NCI-H1417 treated with DMSO at 0.1 percent for 48 hours (cell line): Measurements from ENCODE around the gene MYO1G.

ENCODE experiments used
- DNase-seq: peaks from one replicate; lab custom pipeline; 2025; lab: John Stamatoyannopoulos, UW

The MYO1G gene

GRCh38 chr7:44981035-44981706 is 2.4 kb upstream of the MYO1G start:
- DNase-seq, result no peak

DNA sequence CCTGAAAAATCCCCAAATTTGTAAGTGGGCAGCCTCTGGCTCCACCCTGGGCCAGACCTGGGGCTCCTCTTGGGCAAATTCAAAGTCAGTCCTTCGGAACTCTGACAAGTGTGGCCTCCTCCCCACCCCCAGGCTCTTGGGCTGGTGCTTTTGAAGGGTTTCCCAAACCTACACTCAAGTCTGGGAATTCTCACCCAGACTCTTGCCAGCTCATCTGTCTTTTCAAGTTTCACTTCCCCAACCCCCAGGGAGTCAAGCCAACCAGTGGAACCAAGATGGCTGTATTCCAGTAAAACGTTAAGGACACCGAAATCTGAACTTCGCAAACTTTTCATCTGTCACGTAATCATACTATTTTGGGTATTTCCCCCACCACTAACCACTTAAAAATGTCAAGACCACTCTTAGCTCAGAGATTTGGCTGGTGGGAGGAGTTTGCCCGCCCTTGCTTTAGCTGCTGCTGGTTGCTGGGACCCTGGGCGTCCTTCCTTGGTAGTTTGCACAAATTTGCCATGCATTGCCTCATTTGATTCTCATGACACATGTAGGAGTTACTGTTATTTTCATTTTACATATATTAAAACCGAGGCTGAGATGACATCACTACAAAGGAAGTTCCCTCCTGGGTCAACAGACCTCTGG is 1.7 kb upstream of the MYO1G start:
- no peak for DNase-seq

GRCh38 chr7:44979481-44980392 is 922 bp upstream of the MYO1G start:
- no peak for DNase-seq

DNA sequence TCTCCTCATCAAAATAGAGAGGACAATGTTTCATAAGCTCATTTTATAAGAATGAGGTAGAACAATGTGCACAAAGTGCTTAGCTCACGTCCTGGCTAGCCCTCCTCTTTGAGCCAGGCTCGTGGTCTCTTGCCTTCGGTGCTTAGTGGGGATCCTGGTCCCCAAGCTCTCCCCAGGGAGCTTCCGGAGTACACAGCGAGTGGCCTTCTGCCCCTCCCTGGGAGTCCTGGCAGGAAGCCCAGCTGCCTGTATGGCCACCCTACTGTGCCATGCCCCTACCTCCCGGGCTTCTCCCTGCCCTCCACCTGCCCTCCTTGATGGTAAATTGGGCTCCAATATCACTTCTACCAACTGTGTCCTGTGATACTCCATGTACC is 868 bp downstream of the MYO1G start:
- DNase-seq, result no peak

- DNase-seq, result no peak
These were observed 1.4 kb downstream of the MYO1G start for GRCh38 chr7:44977304-44977958.

DNA sequence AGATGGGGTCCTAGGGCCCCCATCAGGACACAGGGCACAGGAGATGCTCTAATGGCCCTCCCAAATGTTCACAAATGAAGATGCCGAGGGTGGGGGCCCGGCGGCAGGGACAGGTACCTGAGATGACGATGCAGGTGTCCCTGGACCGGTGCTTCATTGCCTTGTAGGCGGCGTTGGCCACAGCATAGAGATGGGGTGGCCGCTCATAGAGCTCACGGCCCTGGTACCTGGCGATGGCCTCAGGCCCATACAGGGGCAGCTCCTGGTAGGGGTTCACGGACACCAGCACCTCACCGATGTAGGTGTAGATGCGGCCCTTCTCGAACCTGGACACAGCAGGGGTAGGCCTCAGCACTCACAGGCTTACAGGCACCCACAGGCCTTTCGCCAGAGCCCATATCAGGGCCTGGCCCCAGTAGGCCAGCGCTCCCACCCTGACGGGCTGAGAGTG is 2.0 kb downstream of the MYO1G start:
- no peak for DNase-seq

DNA sequence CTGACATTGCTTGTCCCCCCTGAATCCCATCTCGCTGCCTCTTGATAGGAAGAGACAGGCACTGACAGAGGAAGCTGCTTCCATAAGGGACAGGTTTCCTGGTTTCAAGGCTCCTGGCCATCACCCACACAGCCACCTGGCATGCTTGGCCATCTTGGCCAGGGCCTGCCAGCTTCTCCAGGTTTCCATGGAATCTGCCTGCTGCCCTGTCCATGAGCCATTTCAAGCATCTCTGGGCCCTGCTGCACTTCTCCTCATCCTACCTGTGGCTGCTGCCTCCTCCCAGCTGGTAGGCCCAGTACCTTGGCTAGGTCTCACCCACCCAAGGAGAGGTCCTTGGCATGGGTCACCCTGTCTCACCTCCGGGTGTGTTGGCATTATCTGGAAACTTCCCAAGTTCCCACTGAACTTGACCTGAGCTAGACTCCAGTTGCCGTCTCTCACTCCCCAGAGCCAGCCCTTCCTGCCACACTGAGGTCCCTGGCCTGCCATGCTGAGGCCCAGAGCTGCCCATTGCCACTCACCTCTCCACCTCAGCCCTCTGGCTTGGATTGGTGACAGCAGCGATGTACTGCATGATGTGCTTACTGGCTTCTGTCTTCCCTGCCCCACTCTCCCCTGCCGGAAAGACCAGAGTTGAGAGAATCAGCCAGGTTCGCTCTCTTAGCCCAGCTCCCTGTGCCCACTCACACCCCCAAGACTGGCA is 2.6 kb downstream of the MYO1G start:
- DNase-seq, result no peak

DNA sequence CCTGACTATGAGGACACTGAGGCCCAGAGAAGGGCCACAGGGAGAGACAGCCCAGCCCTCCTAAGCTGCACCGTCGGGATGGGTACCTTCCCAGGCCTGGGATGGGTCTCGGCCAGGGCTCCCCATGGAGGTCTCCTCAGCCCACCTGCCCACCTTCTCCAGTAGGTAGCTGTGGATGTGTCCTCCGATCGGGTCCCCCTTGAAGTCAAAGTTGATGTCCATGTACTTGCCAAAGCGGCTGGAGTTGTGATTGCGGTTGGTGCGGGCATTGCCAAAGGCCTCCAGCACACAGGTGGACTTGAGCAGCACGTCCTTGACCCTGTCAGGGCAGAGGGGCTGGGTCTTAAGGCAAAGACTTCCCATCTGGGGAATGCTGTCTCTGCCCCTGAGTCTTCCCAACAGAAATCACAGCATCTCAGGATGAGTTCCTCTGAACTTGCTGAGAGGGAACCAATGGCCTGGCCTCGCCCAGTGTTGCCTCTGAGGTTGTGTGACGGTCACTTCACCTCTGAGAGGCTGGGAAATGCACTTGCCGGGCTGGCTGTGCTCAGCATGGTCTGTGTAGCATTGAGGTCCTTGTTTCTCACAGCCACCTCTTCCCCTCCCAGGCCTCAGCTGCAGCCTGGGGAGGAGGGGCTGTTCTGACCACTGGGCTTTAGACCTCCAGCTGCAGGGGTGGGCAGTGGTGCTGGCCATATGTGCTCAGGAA is 3.3 kb downstream of the MYO1G start:
- DNase-seq, result no peak

DNA sequence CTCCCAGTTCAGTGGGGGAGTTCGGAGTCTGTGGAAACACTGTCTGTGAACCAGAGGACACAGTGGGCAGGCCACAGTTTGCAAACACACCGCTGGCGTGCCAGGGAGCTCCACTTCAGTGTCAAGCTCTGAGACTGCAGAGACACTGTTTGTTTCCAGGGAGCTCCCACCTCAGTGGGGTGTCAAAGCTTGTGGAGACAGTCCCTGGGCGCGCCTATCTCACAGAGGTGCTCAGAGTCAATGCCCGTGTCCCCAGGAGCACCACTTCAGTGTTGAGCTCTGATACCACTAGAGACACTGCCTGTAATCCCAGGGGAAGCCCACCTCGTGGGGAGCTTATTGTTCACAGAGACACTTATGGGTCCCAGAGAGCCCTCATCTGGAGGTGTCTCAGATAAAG is 4.3 kb downstream of the MYO1G start:
- DNase-seq, result no peak

DNA sequence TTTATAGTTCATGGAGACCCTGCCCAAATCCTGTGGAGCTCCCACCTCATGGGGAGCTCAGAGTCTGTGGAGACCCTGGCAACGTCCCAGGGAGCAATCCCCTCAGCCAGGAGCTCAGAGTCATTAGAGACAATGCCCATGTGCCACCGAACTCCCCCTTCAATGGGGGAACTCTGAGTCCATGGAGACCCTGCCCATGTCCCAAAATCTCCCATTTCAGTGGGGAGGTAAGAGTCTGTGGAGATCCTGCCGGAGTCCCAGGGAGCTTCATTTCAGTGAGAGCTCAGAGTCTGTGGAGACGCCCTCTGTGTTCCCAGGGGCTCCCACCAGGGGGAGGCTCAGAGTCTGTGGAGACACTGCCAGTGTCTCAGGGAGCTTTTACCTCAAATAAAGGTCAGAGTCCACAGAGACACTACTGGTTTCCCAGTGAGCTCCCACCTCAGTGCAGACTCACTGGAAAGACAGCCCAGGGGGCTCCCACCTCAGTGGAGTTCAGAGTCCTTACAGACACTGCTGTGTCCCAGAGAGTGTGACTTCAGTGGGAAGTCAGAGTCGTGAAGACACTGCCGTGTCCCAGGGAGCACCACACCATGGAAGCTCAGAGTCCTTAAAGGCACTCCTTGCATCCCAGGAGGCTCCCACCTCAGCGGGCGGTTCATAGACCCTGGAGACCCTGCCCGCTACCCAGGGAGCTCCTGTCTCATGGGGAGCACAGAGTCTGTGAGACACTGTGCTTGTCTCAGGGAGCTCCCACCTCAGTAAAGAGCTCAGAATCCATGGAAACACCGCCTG is 5.0 kb downstream of the MYO1G start:
- DNase-seq, result no peak

- DNase-seq, result no peak
These were observed 6.3 kb downstream of the MYO1G start for GRCh38 chr7:44972562-44972961.

GRCh38 chr7:44971902-44972441 is 6.8 kb downstream of the MYO1G start:
- no peak for DNase-seq

GRCh38 chr7:44971188-44971901 is 7.5 kb downstream of the MYO1G start:
- DNase-seq, result no peak

- DNase-seq, result no peak
These were observed 8.2 kb downstream of the MYO1G start for GRCh38 chr7:44970523-44971051.

DNA sequence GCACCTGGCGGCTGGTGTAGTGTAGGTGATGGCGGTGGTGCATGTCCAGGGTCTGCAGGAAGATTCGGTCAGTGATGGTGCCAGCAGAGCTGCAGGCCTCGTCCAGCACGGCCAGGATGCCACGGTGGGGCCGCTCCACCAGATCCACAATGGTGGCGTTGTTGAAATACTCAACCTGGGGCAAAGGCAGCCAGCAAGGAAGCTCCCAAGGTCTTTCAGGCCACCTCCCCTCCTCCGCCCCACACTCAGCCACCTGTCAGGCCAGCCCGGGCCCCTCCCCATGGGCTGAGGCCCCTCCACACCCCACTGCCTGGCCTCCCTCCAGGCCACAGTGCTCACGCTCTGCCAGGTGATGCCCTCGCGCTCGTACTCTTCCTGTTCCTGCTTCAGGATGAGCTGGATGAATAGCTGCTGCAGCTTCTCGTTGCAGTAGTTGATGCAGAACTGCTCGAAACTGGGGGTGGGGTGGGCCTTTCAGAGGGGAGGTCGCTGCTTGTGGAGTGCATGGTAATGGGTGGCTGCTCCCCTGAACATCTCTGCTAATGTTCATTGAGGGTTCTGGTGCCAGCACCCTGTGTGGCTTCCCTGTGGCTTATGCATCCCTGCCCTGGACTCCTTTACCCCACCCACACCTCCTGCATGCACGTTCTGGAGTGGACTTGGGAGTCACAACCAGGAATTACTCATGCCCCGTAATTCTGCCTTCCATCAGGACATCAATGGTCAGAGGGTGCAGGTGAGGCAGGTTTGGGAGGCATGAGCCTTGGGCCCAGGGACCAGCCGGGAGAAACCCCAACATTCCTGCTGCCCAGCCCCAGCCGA is 8.9 kb downstream of the MYO1G start:
- DNase-seq, result no peak

DNA sequence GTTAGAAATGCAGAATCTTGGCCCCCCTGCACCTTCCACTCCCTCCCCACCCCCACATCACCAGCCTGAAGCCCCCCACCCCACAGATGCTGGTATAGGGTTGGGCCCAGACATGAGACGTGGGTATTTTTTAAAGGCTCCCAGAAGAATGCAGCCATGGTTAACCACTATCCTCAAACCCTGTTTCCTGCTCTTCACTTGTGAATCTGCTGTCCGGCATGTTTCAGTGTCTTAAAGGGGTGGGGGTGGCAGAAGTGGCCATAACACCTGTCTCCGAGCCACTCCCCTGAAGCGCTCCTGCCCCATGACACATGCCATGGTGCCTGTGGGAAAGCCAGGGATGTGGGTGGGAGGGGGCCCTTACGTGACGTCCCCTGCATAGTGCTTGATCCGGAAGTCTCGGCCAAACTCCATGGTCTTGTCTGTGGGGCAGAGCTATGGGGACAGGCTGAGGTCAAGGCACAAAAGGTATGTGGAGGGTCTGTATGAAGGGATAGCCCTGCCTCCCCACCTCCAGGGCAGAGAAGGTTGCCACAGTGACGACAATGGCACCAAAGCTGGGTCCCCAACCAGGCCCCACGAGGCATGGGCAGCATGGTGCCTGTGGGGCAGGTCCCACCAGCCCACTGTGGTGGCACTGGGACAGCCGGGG is 9.6 kb downstream of the MYO1G start:
- no peak for DNase-seq

- no peak for DNase-seq
These were observed 11.0 kb downstream of the MYO1G start for GRCh38 chr7:44967571-44968446.
